GM23338 (cell line): Measurements from ENCODE around the gene AATF. TPM values are rescaled to one million over a fixed set of nuclear protein-coding genes. Genes with fewer than 3 reads are reported as not detected.

Experiments used
- ATAC-seq: fragments of 200-7000 bp; cut with Tn5 transposase; 3 replicates; pipeline ENCODE4 v1.9.1; 2020
- DNase-seq: peaks from one replicate; pipeline ENCODE4 v3.0.0-alpha.2; 2015; ENCODE audit warnings: low spot score
- H2AFZ ChIP-seq: fragments of 200-600 bp; sonication (generic); 2 replicates; pipeline ENCODE4 v1.8.0; 2016; ENCODE audit warnings: antibody characterized with exemption, mild to moderate bottlenecking, moderate library complexity
- H3F3A ChIP-seq: fragments of 200-600 bp; sonication (generic); replicated peaks from 2 replicates; pipeline ENCODE4 v1.8.0; 2017; ENCODE audit warnings: antibody characterized with exemption, mixed run types, low read depth
- H3K27ac ChIP-seq: fragments of 200-600 bp; sonication (generic); 2 replicates; pipeline ENCODE4 v1.6.1; 2016; ENCODE audit warnings: low read depth
- H3K27me3 ChIP-seq: fragments of 200-600 bp; sonication (generic); 2 replicates; pipeline ENCODE4 v1.8.0; 2016; ENCODE audit warnings: mild to moderate bottlenecking, mixed run types, moderate library complexity; ENCODE audit not compliant: insufficient read depth
- H3K36me3 ChIP-seq: fragments of 200-600 bp; sonication (generic); 2 replicates; pipeline ENCODE4 v1.8.0; 2016; ENCODE audit warnings: mild to moderate bottlenecking; ENCODE audit not compliant: insufficient read depth
- H3K4me1 ChIP-seq: fragments of 200-600 bp; sonication (generic); 2 replicates; pipeline ENCODE4 v1.8.0; 2016; ENCODE audit warnings: mild to moderate bottlenecking, moderate library complexity; ENCODE audit not compliant: insufficient read depth
- H3K4me2 ChIP-seq: fragments of 200-600 bp; sonication (generic); 2 replicates; pipeline ENCODE4 v1.7.1; 2017; ENCODE audit warnings: mixed run types
- H3K4me3 ChIP-seq: fragments of 200-600 bp; sonication (generic); 2 replicates; pipeline ENCODE4 v1.6.1; 2016; ENCODE audit warnings: mixed run types
- H3K79me2 ChIP-seq: fragments of 200-600 bp; sonication (generic); replicated peaks from 2 replicates; pipeline ENCODE4 v1.8.0; 2017; ENCODE audit warnings: mild to moderate bottlenecking; ENCODE audit not compliant: insufficient read depth
- H3K9me2 ChIP-seq: fragments of 200-600 bp; sonication (generic); 2 replicates; pipeline ENCODE4 v1.8.0; 2017; ENCODE audit not compliant: insufficient read depth
- H4K20me1 ChIP-seq: fragments of 200-600 bp; sonication (generic); replicated peaks from 2 replicates; pipeline ENCODE4 v1.8.0; 2017; ENCODE audit warnings: mild to moderate bottlenecking; ENCODE audit not compliant: insufficient read depth
- H3K27ac Mint-ChIP-seq: 2 replicates; pipeline ENCODE4 v1.8.0; 2020; ENCODE audit warnings: inconsistent platforms, mild to moderate bottlenecking, moderate library complexity, mixed read lengths
- H3K27me3 Mint-ChIP-seq: 3 replicates; pipeline ENCODE4 v1.8.0; 2022; ENCODE audit warnings: low read depth, mild to moderate bottlenecking, moderate library complexity, mixed read lengths, inconsistent platforms; ENCODE audit not compliant: insufficient read depth, poor library complexity
- H3K36me3 Mint-ChIP-seq: 3 replicates; pipeline ENCODE4 v1.8.0; 2021; ENCODE audit warnings: low read depth, mild to moderate bottlenecking, inconsistent platforms, moderate library complexity, mixed read lengths
- H3K4me1 Mint-ChIP-seq: 3 replicates; pipeline ENCODE4 v1.8.0; 2020; ENCODE audit warnings: mild to moderate bottlenecking, inconsistent platforms, mixed read lengths
- H3K4me3 Mint-ChIP-seq: 3 replicates; pipeline ENCODE4 v1.8.0; 2021; ENCODE audit warnings: moderate library complexity, mild to moderate bottlenecking, inconsistent platforms, mixed read lengths
- H3K9me3 Mint-ChIP-seq: 3 replicates; pipeline ENCODE4 v1.8.0; 2020; ENCODE audit warnings: moderate library complexity, mild to moderate bottlenecking, inconsistent platforms, mixed read lengths
- NANOG ChIP-seq: IDR thresholded peaks from 2 replicates; pipeline ENCODE4 v1.6.1; 2016; ENCODE audit warnings: antibody characterized with exemption, borderline replicate concordance
- polyA plus RNA-seq: library from polyadenylated mRNA; unstranded; fragments of >200 nt; fragmentation: Nextera tagmentation; extraction: Ambion mirVana; gene quantifications from 2 replicates; pipeline ENCODE4 v1.2.1, GENCODE V29; 2016
- total RNA-seq: library from RNA; depleted of rRNA; stranded (reverse); fragments of >200 nt; shearing (Covaris generic); gene quantifications from 2 replicates; pipeline ENCODE4 v1.2.3, GENCODE V29; 2014
- TF ChIP-seq, protein P1 (sequence below): fragments of 250-450 bp; sonication (Bioruptor Pico); IDR thresholded peaks from 2 replicates; pipeline ENCODE4 v1.5.0; 2020; ENCODE audit warnings: mild to moderate bottlenecking, moderate library complexity
- TF ChIP-seq, protein P2 (sequence below), 2 experiments: fragments of 200-600 bp in 1 of 2; sonication (generic) in 1 of 2; conservative IDR thresholded peaks; 2 replicates each; pipeline versions ENCODE4 v1.5.1 to v1.6.1; 2016 to 2017; ENCODE audit warnings: antibody characterized with exemption in 2 of 2, low read depth in 2 of 2, mild to moderate bottlenecking in 2 of 2, moderate library complexity in 1 of 2

Gene AATF
- total and polyA plus RNA-seq, 2 experiments from 2014 or later: 40.2 to 71.2 TPM

DNA sequence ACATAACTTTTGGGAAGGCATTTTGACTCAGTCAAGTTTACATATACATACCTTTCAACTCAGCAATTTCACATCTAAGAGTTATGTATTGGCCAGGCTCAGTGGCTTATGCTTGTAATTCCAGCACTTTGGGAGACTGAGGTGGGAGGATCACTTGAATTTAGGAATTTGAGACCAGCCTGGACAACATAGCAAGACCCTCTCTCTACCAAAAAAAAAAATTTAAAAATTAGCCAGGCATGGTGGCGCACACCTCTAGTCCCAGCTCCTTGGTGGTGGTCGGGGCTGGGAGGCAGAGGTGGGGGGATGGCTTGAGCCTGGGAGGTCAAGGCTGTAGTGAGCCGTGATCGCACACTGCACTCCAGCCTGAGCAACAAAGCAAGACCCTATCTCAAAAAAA lies 79.3 kb downstream of the AATF start:
- Mint-ChIP-seq H3K36me3 (peaks cover 14% of the 10 kb centered on the region), H3K9me3 (no peaks in the 10 kb centered on the region), H3K4me1 (peaks cover 6% of the 10 kb centered on the region), H3K27me3 (no peaks in the 10 kb centered on the region), H3K4me3 (no peak overlapping the region), H3K27ac (no peak overlapping the region)
- TF ChIP-seq NANOG: no peak
- TF ChIP-seq, protein P1, sequence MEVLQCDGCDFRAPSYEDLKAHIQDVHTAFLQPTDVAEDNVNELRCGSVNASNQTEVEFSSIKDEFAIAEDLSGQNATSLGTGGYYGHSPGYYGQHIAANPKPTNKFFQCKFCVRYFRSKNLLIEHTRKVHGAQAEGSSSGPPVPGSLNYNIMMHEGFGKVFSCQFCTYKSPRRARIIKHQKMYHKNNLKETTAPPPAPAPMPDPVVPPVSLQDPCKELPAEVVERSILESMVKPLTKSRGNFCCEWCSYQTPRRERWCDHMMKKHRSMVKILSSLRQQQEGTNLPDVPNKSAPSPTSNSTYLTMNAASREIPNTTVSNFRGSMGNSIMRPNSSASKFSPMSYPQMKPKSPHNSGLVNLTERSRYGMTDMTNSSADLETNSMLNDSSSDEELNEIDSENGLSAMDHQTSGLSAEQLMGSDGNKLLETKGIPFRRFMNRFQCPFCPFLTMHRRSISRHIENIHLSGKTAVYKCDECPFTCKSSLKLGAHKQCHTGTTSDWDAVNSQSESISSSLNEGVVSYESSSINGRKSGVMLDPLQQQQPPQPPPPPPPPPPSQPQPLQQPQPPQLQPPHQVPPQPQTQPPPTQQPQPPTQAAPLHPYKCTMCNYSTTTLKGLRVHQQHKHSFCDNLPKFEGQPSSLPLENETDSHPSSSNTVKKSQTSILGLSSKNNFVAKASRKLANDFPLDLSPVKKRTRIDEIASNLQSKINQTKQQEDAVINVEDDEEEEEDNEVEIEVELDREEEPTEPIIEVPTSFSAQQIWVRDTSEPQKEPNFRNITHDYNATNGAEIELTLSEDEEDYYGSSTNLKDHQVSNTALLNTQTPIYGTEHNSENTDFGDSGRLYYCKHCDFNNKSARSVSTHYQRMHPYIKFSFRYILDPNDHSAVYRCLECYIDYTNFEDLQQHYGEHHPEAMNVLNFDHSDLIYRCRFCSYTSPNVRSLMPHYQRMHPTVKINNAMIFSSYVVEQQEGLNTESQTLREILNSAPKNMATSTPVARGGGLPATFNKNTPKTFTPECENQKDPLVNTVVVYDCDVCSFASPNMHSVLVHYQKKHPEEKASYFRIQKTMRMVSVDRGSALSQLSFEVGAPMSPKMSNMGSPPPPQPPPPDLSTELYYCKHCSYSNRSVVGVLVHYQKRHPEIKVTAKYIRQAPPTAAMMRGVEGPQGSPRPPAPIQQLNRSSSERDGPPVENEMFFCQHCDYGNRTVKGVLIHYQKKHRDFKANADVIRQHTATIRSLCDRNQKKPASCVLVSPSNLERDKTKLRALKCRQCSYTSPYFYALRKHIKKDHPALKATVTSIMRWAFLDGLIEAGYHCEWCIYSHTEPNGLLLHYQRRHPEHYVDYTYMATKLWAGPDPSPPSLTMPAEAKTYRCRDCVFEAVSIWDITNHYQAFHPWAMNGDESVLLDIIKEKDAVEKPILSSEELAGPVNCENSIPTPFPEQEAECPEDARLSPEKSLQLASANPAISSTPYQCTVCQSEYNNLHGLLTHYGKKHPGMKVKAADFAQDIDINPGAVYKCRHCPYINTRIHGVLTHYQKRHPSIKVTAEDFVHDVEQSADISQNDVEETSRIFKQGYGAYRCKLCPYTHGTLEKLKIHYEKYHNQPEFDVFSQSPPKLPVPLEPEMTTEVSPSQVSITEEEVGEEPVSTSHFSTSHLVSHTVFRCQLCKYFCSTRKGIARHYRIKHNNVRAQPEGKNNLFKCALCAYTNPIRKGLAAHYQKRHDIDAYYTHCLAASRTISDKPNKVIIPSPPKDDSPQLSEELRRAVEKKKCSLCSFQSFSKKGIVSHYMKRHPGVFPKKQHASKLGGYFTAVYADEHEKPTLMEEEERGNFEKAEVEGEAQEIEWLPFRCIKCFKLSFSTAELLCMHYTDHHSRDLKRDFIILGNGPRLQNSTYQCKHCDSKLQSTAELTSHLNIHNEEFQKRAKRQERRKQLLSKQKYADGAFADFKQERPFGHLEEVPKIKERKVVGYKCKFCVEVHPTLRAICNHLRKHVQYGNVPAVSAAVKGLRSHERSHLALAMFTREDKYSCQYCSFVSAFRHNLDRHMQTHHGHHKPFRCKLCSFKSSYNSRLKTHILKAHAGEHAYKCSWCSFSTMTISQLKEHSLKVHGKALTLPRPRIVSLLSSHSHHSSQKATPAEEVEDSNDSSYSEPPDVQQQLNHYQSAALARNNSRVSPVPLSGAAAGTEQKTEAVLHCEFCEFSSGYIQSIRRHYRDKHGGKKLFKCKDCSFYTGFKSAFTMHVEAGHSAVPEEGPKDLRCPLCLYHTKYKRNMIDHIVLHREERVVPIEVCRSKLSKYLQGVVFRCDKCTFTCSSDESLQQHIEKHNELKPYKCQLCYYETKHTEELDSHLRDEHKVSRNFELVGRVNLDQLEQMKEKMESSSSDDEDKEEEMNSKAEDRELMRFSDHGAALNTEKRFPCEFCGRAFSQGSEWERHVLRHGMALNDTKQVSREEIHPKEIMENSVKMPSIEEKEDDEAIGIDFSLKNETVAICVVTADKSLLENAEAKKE (CRISPR knock-in tag): no peak
- Histone ChIP-seq H3K9me2 (no peaks in the 10 kb centered on the region), H3K27ac (no peak overlapping the region), H3K79me2 (no peaks in the 10 kb centered on the region), H3K4me2 (no peak overlapping the region), H3K27me3 (no peaks in the 10 kb centered on the region), H3F3A (no peaks in the 10 kb centered on the region), H3K4me3 (no peak overlapping the region), H3K4me1 (peaks cover 7% of the 10 kb centered on the region; the same call in 1 of the 2 replicates), H3K36me3 (peaks cover 9% of the 10 kb centered on the region; the same call in 1 of the 2 replicates), H4K20me1 (no peaks in the 10 kb centered on the region), H2AFZ (no peak overlapping the region)
- no peak for ATAC-seq
- DNase-seq: no peak

DNA sequence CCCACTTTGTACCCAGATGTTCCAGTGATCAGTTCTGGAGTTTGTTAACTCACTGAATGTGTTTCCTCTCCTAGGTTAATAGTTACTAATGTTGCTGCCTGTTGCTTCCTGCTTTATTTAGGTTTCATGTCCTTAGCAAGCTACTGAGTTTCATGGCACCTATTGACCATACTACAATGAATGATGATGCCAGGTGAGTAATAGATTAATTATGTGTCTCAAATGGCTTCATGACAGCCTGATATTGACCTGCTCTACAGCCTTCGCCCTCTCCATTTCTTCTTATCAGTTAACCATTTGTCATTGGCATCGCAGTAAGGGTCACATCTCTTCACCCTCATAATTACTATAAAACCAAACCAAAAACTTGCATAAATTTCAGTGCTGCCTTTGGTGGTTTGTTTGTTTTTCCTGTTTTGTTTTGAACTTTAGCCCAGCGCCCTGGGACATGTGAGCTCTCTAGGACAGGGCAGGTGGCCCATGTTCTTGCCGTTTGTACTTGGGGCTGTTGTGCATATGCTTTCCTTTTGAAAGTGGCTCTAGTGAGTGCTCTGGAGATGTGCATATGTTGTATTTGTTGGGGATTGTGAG lies 82.8 kb downstream of the AATF start:
- no peak for DNase-seq
- no peaks in the 10 kb centered on the region for H3K9me2 ChIP-seq
- Mint-ChIP-seq H3K27me3 (no peaks in the 10 kb centered on the region), H3K36me3 (peaks cover 28% of the 10 kb centered on the region), H3K4me3 (no peak overlapping the region), H3K9me3 (no peaks in the 10 kb centered on the region), H3K4me1 (peaks cover 6% of the 10 kb centered on the region; the same call in 2 of the 3 replicates), H3K27ac (no peak overlapping the region)
- no peaks in the 10 kb centered on the region for H3F3A ChIP-seq
- H3K27me3 ChIP-seq: no peaks in the 10 kb centered on the region
- peaks cover 9% of the 10 kb centered on the region; the same call in 1 of the 2 replicates for H3K36me3 ChIP-seq
- no peak for ATAC-seq
- H3K4me1 ChIP-seq: peaks cover 5% of the 10 kb centered on the region; the same call in 1 of the 2 replicates
- H3K27ac ChIP-seq: no peak overlapping the region
- H3K4me2 ChIP-seq: no peak overlapping the region
- no peaks in the 10 kb centered on the region for H4K20me1 ChIP-seq
- no peaks in the 10 kb centered on the region for H3K79me2 ChIP-seq
- no peak overlapping the region for H2AFZ ChIP-seq
- H3K4me3 ChIP-seq: no peak overlapping the region
- TF ChIP-seq, protein P1 (CRISPR knock-in tag): no peak
- TF ChIP-seq, protein P2, sequence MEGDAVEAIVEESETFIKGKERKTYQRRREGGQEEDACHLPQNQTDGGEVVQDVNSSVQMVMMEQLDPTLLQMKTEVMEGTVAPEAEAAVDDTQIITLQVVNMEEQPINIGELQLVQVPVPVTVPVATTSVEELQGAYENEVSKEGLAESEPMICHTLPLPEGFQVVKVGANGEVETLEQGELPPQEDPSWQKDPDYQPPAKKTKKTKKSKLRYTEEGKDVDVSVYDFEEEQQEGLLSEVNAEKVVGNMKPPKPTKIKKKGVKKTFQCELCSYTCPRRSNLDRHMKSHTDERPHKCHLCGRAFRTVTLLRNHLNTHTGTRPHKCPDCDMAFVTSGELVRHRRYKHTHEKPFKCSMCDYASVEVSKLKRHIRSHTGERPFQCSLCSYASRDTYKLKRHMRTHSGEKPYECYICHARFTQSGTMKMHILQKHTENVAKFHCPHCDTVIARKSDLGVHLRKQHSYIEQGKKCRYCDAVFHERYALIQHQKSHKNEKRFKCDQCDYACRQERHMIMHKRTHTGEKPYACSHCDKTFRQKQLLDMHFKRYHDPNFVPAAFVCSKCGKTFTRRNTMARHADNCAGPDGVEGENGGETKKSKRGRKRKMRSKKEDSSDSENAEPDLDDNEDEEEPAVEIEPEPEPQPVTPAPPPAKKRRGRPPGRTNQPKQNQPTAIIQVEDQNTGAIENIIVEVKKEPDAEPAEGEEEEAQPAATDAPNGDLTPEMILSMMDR (conservative IDR thresholded peaks at IDR 0.05; ENCODE audit: low read depth in 2 of 2): no peak
